Measurements from ENCODE around the gene BLM.
"Not testable (repeated sequence)": the region's sequence is repeated elsewhere in the genome, so short reads cannot be mapped to it uniquely, and the experiment has no call there.

The BLM gene

DNA sequence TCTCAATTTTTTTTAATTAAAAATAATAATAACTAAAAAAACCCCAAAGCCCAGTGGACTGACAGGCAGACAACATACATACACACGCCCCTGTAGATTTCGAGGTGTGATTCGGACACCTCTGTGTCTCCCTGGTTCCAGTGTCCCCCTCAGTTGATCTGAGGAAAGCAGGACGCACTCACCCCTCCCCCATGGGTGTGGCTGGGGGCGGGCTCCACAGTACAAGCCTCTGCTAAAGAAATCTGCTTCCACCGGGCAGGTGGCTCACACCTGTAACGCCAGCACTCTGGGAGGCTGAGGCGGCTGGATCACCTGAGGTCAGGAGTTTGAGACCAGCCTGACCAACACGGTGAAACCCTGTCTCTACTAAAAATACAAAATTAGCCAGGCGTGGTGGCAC, 33.8 kb upstream of the BLM start:
- H3K9me3 Mint-ChIP-seq, result peaks cover 4% of the 10 kb centered on the region
- H3K36me3 Mint-ChIP-seq (ENCODE audit: low read depth), result peaks cover 3% of the 10 kb centered on the region
- H3K27me3 Mint-ChIP-seq (ENCODE audit: low read depth), result no peaks in the 10 kb centered on the region
- TF ChIP-seq, protein P1, sequence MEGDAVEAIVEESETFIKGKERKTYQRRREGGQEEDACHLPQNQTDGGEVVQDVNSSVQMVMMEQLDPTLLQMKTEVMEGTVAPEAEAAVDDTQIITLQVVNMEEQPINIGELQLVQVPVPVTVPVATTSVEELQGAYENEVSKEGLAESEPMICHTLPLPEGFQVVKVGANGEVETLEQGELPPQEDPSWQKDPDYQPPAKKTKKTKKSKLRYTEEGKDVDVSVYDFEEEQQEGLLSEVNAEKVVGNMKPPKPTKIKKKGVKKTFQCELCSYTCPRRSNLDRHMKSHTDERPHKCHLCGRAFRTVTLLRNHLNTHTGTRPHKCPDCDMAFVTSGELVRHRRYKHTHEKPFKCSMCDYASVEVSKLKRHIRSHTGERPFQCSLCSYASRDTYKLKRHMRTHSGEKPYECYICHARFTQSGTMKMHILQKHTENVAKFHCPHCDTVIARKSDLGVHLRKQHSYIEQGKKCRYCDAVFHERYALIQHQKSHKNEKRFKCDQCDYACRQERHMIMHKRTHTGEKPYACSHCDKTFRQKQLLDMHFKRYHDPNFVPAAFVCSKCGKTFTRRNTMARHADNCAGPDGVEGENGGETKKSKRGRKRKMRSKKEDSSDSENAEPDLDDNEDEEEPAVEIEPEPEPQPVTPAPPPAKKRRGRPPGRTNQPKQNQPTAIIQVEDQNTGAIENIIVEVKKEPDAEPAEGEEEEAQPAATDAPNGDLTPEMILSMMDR (IDR thresholded peaks at IDR 0.05; ENCODE audit: unreplicated experiment in 3 of 3), result no peak
- no peak overlapping the region for H3K4me3 Mint-ChIP-seq
- peak overlapping the region in 1 of 3 experiments; percentile 97 for H3K27ac Mint-ChIP-seq
- H3K4me1 Mint-ChIP-seq, result peaks cover 43% of the 10 kb centered on the region

DNA sequence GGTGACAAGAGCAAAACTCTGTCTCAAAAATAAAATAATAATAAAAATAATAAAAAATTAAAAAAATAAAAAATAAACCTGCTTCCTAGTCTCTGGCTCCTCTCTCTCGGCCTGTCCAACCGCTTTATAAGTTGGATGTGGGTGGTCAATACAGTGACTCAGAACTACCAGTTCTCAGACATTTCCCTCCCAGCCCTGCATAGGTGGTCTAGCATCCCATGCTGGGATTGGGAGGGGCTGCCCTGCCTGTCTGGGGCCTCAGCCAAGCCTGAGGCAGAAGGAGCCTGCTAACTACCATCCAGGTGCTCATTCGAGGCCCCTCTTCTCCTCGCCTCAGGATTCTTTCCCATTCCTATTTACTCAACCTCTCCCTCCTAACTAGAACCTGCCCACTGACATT, 33.3 kb upstream of the BLM start:
- H3K36me3 Mint-ChIP-seq (ENCODE audit: low read depth), result peaks cover 3% of the 10 kb centered on the region
- H3K9me3 Mint-ChIP-seq, result peaks cover 6% of the 10 kb centered on the region
- H3K4me1 Mint-ChIP-seq, result peaks cover 42% of the 10 kb centered on the region
- TF ChIP-seq, protein P1 (IDR thresholded peaks at IDR 0.05; ENCODE audit: unreplicated experiment in 3 of 3), result no peak
- H3K27me3 Mint-ChIP-seq (ENCODE audit: low read depth), result no peaks in the 10 kb centered on the region
- H3K27ac Mint-ChIP-seq, result peak overlapping the region; percentile 81 to 97 (median 91)
- H3K4me3 Mint-ChIP-seq, result peak overlapping the region in 1 of 3 experiments; percentile 45

DNA sequence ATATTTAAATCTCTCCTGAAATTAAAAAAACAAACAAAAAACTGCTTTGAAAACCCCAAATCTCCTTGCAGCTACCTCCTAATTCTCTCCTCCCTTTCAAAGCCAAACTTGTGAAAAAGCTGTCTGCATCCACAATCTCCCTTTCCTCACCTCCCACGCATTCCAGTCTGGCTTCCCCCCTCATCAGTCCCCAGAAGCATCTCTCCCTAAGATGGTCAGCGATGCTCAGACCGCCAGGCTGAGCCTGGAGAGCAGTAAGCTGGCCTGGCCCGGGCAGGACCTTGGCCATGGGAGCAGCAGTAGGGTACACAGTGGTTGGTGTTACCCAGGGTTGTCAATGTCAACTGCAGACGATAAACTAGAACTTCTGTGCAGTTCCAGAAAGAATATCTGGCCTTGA, 32.9 kb upstream of the BLM start:
- Mint-ChIP-seq H3K4me1 (peaks cover 39% of the 10 kb centered on the region), H3K27me3 (ENCODE audit: low read depth) (no peaks in the 10 kb centered on the region), H3K36me3 (ENCODE audit: low read depth) (peaks cover 3% of the 10 kb centered on the region), H3K4me3 (peak overlapping the region in 1 of 3 experiments; percentile 45), H3K27ac (peak overlapping the region; percentile 81 to 97 (median 91)), H3K9me3 (peaks cover 6% of the 10 kb centered on the region)
- TF ChIP-seq, protein P1 (IDR thresholded peaks at IDR 0.05; ENCODE audit: unreplicated experiment in 3 of 3), result no peak

GRCh38 chr15:90685591-90686434, 31.3 kb upstream of the BLM start:
- TF ChIP-seq, protein P1 (IDR thresholded peaks at IDR 0.05; ENCODE audit: unreplicated experiment in 3 of 3), result no peak
- peak overlapping the region in 2 of 3 experiments; percentile 66 to 97 for H3K27ac Mint-ChIP-seq
- no peaks in the 10 kb centered on the region for H3K27me3 Mint-ChIP-seq (ENCODE audit: low read depth)

DNA sequence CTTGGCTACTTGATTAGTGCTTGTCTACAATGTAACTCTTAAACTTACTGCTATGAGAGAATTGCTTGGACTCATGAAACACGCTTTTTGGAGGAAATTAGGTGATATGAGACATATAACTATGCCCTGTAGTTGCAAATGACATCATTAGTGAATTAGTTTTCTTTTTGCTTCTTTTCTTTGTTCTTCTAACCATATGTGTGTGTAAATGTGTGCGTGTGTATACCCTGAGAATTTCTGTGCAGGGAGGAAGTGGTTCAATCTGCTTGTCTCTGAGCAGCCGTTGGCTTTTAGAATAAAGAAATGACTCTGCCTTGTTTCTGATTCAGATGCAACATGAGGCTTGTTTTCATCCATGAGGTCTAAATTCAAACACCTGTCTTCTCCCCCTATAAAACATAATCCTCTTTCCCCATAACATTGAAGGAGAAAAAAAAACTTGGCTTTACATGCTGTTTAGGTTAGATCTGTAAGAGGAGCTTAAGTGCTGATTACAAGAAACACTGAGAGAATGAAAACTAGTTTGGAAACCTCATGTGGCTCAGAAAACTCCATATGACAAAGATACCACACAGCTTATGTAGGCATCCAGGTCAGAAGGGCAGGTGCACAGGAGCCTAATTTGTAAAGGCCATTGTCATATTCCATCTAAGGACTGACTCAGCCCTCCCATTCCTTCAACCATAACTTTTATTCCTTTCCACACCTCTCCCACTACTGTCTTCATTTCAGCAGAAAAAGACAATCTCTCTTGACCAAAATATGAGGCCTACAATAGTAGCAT, 30.5 kb upstream of the BLM start:
- TF ChIP-seq, protein P1 (IDR thresholded peaks at IDR 0.05; ENCODE audit: unreplicated experiment in 3 of 3), result no peak
- H3K4me3 Mint-ChIP-seq, result no peak overlapping the region
- no peaks in the 10 kb centered on the region for H3K27me3 Mint-ChIP-seq (ENCODE audit: low read depth)
- H3K4me1 Mint-ChIP-seq, result peaks cover 36% of the 10 kb centered on the region
- peak overlapping the region in 2 of 3 experiments; percentile 66 to 71 for H3K27ac Mint-ChIP-seq
- H3K36me3 Mint-ChIP-seq (ENCODE audit: low read depth), result peaks cover 3% of the 10 kb centered on the region
- peaks cover 8% of the 10 kb centered on the region for H3K9me3 Mint-ChIP-seq

More at GRCh38 chr15:90685591-90686434, 31.3 kb upstream of the BLM start:
- peaks cover 3% of the 10 kb centered on the region for H3K36me3 Mint-ChIP-seq (ENCODE audit: low read depth)
- H3K4me1 Mint-ChIP-seq, result peaks cover 35% of the 10 kb centered on the region
- no peak overlapping the region for H3K4me3 Mint-ChIP-seq
- H3K9me3 Mint-ChIP-seq, result peaks cover 8% of the 10 kb centered on the region

DNA sequence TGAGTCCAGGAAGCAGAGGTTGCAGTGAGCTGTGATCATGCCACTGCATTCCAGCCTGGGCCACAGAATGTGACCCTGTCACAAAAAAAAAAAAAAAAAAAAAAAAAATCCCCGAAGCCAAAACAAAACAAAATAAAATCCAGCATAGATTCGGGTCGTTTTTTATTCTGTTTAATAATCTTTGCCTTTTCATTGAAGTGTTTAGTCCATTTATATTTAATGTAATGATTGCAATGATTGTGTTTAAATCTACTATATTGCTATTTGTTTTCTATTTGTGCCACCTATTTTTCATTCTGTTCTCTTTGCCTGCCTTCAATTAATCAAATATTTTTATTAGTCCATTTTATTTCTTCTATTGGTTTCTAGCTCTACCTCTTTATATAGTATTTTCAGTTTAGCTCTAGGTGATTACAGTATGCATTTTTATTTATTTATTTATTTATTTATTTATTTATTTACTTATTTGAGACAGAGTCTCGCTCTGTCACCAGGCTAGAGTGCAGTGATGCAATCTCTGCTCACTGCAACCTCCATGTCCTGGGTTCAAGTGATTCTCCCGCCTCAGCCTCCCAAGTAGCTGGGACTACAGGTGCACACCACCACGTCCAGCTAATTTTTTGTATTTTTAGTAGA, 27.7 kb upstream of the BLM start:
- H3K36me3 Mint-ChIP-seq (ENCODE audit: low read depth); H3K27me3 Mint-ChIP-seq (ENCODE audit: low read depth); H3K9me3 Mint-ChIP-seq; H3K4me3 Mint-ChIP-seq; H3K27ac Mint-ChIP-seq: not testable (repeated sequence)
- H3K4me1 Mint-ChIP-seq, result peaks cover 32% of the 10 kb centered on the region
